SK-N-SH (cell line): ENCODE measurements around the gene CAPN11. TPM values are rescaled to one million over a fixed set of nuclear protein-coding genes. Genes with fewer than 3 reads are reported as not detected.

Source experiments
- CTCF ChIA-PET: fragments of 300-600, 350-600 bp; formaldehyde crosslinking; extraction: SDS; loops from one replicate; lab custom pipeline; 2021; lab: Yijun Ruan, JAX
- POLR2A ChIA-PET: fragments of 350-600 bp; sonication (Branson Sonifier 250); formaldehyde crosslinking; extraction: SDS; loops from one replicate; lab custom pipeline; 2020; ENCODE audit warnings: antibody characterized with exemption, inconsistent platforms; lab: Yijun Ruan, JAX
- DNase-seq: peaks from one replicate; pipeline ENCODE4 v3.0.0; 2012
- H2AFZ ChIP-seq: fragments of 200-600 bp; sonication (generic); 2 replicates; pipeline ENCODE4 v1.8.1; 2016; ENCODE audit warnings: antibody characterized with exemption, mild to moderate bottlenecking, low read depth
- H3F3A ChIP-seq: fragments of 200-600 bp; sonication (generic); replicated peaks from 2 replicates; pipeline ENCODE3; 2016; ENCODE audit warnings: antibody characterized with exemption, mild to moderate bottlenecking; ENCODE audit not compliant: insufficient read depth
- H3K27ac ChIP-seq, 2 experiments: fragments of 200-500 bp in 1 of 2; fragments of 200-600 bp in 1 of 2; sonication (Bioruptor generic) in 1 of 2; sonication (generic), shearing (Covaris generic) in 1 of 2; 2 replicates each; pipeline versions ENCODE4 v1.5.1 to v1.6.1; 2014 to 2016; ENCODE audit warnings: low read depth in 2 of 2, inconsistent platforms in 1 of 2, low read length in 1 of 2, mild to moderate bottlenecking in 1 of 2, mixed read lengths in 1 of 2
- H3K27me3 ChIP-seq: fragments of 200-600 bp; sonication (generic), shearing (Covaris generic); 2 replicates; pipeline ENCODE4 v1.6.1; 2016; ENCODE audit warnings: mixed run types; ENCODE audit not compliant: insufficient read depth
- H3K36me3 ChIP-seq, 2 experiments: fragments of 200-500 bp in 1 of 2; fragments of 200-600 bp in 1 of 2; sonication (Bioruptor generic) in 1 of 2; sonication (generic) in 1 of 2; replicated peaks in 1 of 2; 2 replicates each; pipeline versions ENCODE3 to v1.5.1; 2014 to 2016; ENCODE audit warnings: low read length in 1 of 2, mild to moderate bottlenecking in 1 of 2; ENCODE audit not compliant: insufficient read depth in 2 of 2, control insufficient read depth in 1 of 2
- H3K4me1 ChIP-seq, 2 experiments: fragments of 200-500 bp in 1 of 2; fragments of 200-600 bp in 1 of 2; sonication (Bioruptor generic) in 1 of 2; sonication (generic), shearing (Covaris generic) in 1 of 2; 2 replicates each; pipeline versions ENCODE4 v1.5.1 to v1.6.1; 2014 to 2016; ENCODE audit warnings: low read depth in 1 of 2, low read length in 1 of 2, mixed run types in 1 of 2; ENCODE audit not compliant: insufficient read depth in 2 of 2, control insufficient read depth in 1 of 2
- H3K4me2 ChIP-seq: fragments of 200-600 bp; sonication (generic), shearing (Covaris generic); 2 replicates; pipeline ENCODE4 v1.6.1; 2017; ENCODE audit warnings: mixed run types
- H3K4me3 ChIP-seq, 2 experiments: fragments of 200-500 bp in 1 of 2; fragments of 200-600 bp in 1 of 2; sonication (Bioruptor generic) in 1 of 2; sonication (generic), shearing (Covaris generic) in 1 of 2; 2 replicates each; pipeline versions ENCODE4 v1.5.1 to v1.8.1; 2014 to 2016; ENCODE audit warnings: low read depth in 2 of 2, inconsistent platforms in 1 of 2, low read length in 1 of 2, mild to moderate bottlenecking in 1 of 2, mixed read lengths in 1 of 2, moderate library complexity in 1 of 2
- H3K79me2 ChIP-seq: fragments of 200-600 bp; sonication (generic); 2 replicates; pipeline ENCODE4 v1.8.1; 2017; ENCODE audit warnings: mild to moderate bottlenecking; ENCODE audit not compliant: insufficient read depth
- H3K9ac ChIP-seq: fragments of 200-600 bp; sonication (generic); 2 replicates; pipeline ENCODE4 v1.6.1; 2017; ENCODE audit warnings: mixed run types
- H3K9me2 ChIP-seq: fragments of 200-600 bp; sonication (generic); 2 replicates; pipeline ENCODE4 v1.6.1; 2017; ENCODE audit warnings: mixed run types
- H3K9me3 ChIP-seq: fragments of 200-600 bp; sonication (generic); 2 replicates; pipeline ENCODE4 v1.6.1; 2017; ENCODE audit warnings: mixed run types, mild to moderate bottlenecking, moderate library complexity
- H4K20me1 ChIP-seq: fragments of 200-600 bp; sonication (generic); 2 replicates; pipeline ENCODE4 v1.6.1; 2017; ENCODE audit warnings: mild to moderate bottlenecking, mixed run types; ENCODE audit not compliant: insufficient read depth
- EZH2phosphoT487 ChIP-seq: fragments of 200-600 bp; sonication (generic); IDR thresholded peaks from 2 replicates; pipeline ENCODE4 v1.6.1; 2017; ENCODE audit warnings: low read depth, mixed run types, mild to moderate bottlenecking, antibody characterized with exemption, moderate library complexity, borderline replicate concordance
- FOSL2 ChIP-seq: IDR thresholded peaks from 2 replicates; pipeline ENCODE4 v1.4.0; 2012; ENCODE audit warnings: low read depth, mild to moderate bottlenecking, moderate library complexity, borderline replicate concordance
- FOXM1 ChIP-seq: IDR thresholded peaks from 2 replicates; pipeline ENCODE4 v1.4.0; 2012; ENCODE audit warnings: low read depth, mild to moderate bottlenecking
- GABPA ChIP-seq: IDR thresholded peaks from 2 replicates; pipeline ENCODE4 v1.4.0; 2012; ENCODE audit warnings: low read depth, mild to moderate bottlenecking
- JUND ChIP-seq: IDR thresholded peaks from 2 replicates; pipeline ENCODE4 v1.4.0; 2012
- MEF2A ChIP-seq: IDR thresholded peaks from 2 replicates; pipeline ENCODE4 v1.4.0; 2012; ENCODE audit warnings: low read depth, borderline replicate concordance
- MXI1 ChIP-seq: IDR thresholded peaks from 2 replicates; pipeline ENCODE4 v1.6.1; 2012; ENCODE audit warnings: mild to moderate bottlenecking, low read depth, low read length, improper control_type of control experiment
- POLR2AphosphoS5 ChIP-seq: IDR thresholded peaks from 2 replicates; pipeline ENCODE4 v1.6.1; 2012; ENCODE audit warnings: low read depth, low read length
- RFX5 ChIP-seq: IDR thresholded peaks from 2 replicates; pipeline ENCODE4 v1.6.1; 2012; ENCODE audit warnings: mild to moderate bottlenecking, improper control_type of control experiment, low read length
- TAF1 ChIP-seq: IDR thresholded peaks from 2 replicates; pipeline ENCODE4 v1.6.1; 2012; ENCODE audit warnings: low read depth, mild to moderate bottlenecking, low read length, moderate library complexity, borderline replicate concordance
- YY1 ChIP-seq: IDR thresholded peaks from 2 replicates; pipeline ENCODE4 v1.4.0; 2012; ENCODE audit warnings: low read depth, mild to moderate bottlenecking
- ZBTB33 ChIP-seq: IDR thresholded peaks from 2 replicates; pipeline ENCODE4 v1.4.0; 2012; ENCODE audit warnings: low read depth, borderline replicate concordance
- WGBS: methylation state at CpG from one replicate; pipeline ENCODE4 v1.1.6; 2017; ENCODE audit warnings: low lambda C conversion rate; 5-methylcytosine and 5-hydroxymethylcytosine counted together
- polyA plus RNA-seq, 3 experiments: library from polyadenylated mRNA; depleted of rRNA; stranded (reverse); fragments of >200 nt; gene quantifications; 2 replicates each; pipeline ENCODE4 v1.2.3, GENCODE V29; 2012

CAPN11 gene
- polyA plus RNA-seq, 1 of the 3 experiments (the other 2 are of a cell fraction), result not detected

GRCh38 chr6:44176762-44177509 lies 18.3 kb downstream of the CAPN11 start:
- Histone ChIP-seq H3K4me3 (no peak overlapping the region), H3K27ac (no peak overlapping the region), H3K9ac (no peak overlapping the region), H3K36me3 (no peaks in the 10 kb centered on the region), H3K4me1 (peaks cover 0 to 4% of the 10 kb centered on the region in 2 experiments; a peak in 2 of 4 replicates)
- TF ChIP-seq TAF1 (no peak), FOSL2 (no peak), EZH2phosphoT487 (no peak), JUND (no peak), MEF2A (no peak), FOXM1 (no peak)
- TF ChIP-seq, all 33 proteins: peak for 0
- Histone ChIP-seq H3K27me3 (no peaks in the 10 kb centered on the region), H3K9me3 (no peaks in the 10 kb centered on the region), H3F3A (peaks cover 14% of the 10 kb centered on the region), H3K79me2 (no peaks in the 10 kb centered on the region), H3K4me2 (no peak overlapping the region), H3K9me2 (no peaks in the 10 kb centered on the region), H2AFZ (no peak overlapping the region), H4K20me1 (no peaks in the 10 kb centered on the region)
- POLR2A ChIA-PET, result no interaction called here
- CTCF ChIA-PET, result interaction anchor here (1.1 to 4.0 kb wide), 5 partner anchors 15 to 161 kb away, joined by 3 to 22 read pairs (median 3); no protein-coding TSS in a partner anchor
- no peak for DNase-seq
- 82% methylated on average over 24 of the region's 24 CpGs for WGBS

GRCh38 chr6:44177691-44178423 lies 19.2 kb downstream of the CAPN11 start:
- no peak for TF ChIP-seq YY1
- no peak for TF ChIP-seq POLR2AphosphoS5
- TF ChIP-seq MXI1, result no peak
- TF ChIP-seq GABPA, result no peak
- TF ChIP-seq ZBTB33, result no peak
- no peak for TF ChIP-seq RFX5
- WGBS, result 88% methylated on average over 13 of the region's 13 CpGs
- H3F3A ChIP-seq, result peaks cover 14% of the 10 kb centered on the region
- H3K9ac ChIP-seq, result no peak overlapping the region
- no peaks in the 10 kb centered on the region for H3K79me2 ChIP-seq
- H3K4me1 ChIP-seq, result peaks cover 0 to 2% of the 10 kb centered on the region in 2 experiments; a peak in 2 of 4 replicates
- no peak for DNase-seq
- CTCF ChIA-PET, result interaction anchor here (1.3 to 4.0 kb wide), 3 partner anchors 14 to 60 kb away, joined by 3 to 22 read pairs (median 4); no protein-coding TSS in a partner anchor
- no peak overlapping the region for H3K4me2 ChIP-seq
- H3K27me3 ChIP-seq, result no peaks in the 10 kb centered on the region
- H2AFZ ChIP-seq, result no peak overlapping the region
- H3K9me3 ChIP-seq, result no peaks in the 10 kb centered on the region
- H3K9me2 ChIP-seq, result no peaks in the 10 kb centered on the region
- no peak overlapping the region for H3K4me3 ChIP-seq
- H3K27ac ChIP-seq, result no peak overlapping the region
- no peaks in the 10 kb centered on the region for H4K20me1 ChIP-seq
- POLR2A ChIA-PET, result no interaction called here
- H3K36me3 ChIP-seq, result no peaks in the 10 kb centered on the region
